GM13977 (cell line): ENCODE measurements around the gene CARNS1.

Source experiments
- DNase-seq: peaks from one replicate; pipeline ENCODE4 v3.0.0; 2012; ENCODE audit warnings: low spot score
- CTCF ChIP-seq: IDR thresholded peaks from 2 replicates; pipeline ENCODE4 v1.5.1; 2012; ENCODE audit warnings: mild to moderate bottlenecking, control low read depth; ENCODE audit not compliant: insufficient read depth; ENCODE audit errors: extremely low read depth, missing control alignments
- in situ Hi-C: fragments of 300-500 bp; cut with MboI; formaldehyde crosslinking; loops from one replicate; pipeline ENCODE4 v1.12.0; 2022; ENCODE audit warnings: low sequenced_read_pairs, low pct_unique_long_range_greater_than_20kb, mixed read lengths, inconsistent platforms; ENCODE audit not compliant: unreplicated experiment

The CARNS1 gene

GRCh38 chr11:67382276-67383136 is 33.0 kb upstream of the CARNS1 start:
- peak; percentile 95 for TF ChIP-seq CTCF
- peak; percentile 84 for DNase-seq
- in situ Hi-C loops, result loop anchor here (10.0 kb wide), 1 partner anchor 48 kb away; no protein-coding TSS in a partner anchor

- in situ Hi-C loops, result loop anchor here (10.0 kb wide), 1 partner anchor 50 kb away; no protein-coding TSS in a partner anchor
- TF ChIP-seq CTCF, result no peak
- DNase-seq, result no peak
These were observed 30.6 kb upstream of the CARNS1 start for GRCh38 chr11:67384851-67385366.

- no peak for TF ChIP-seq CTCF
- in situ Hi-C loops, result loop anchor here (10.0 kb wide), 1 partner anchor 52 kb away; no protein-coding TSS in a partner anchor
- no peak for DNase-seq
These were observed 28.4 kb upstream of the CARNS1 start for GRCh38 chr11:67387069-67387468.

- TF ChIP-seq CTCF, result no peak
- in situ Hi-C loops, result loop anchor here (10.0 kb wide), 1 partner anchor 53 kb away; no protein-coding TSS in a partner anchor
- no peak for DNase-seq
These were observed 28.0 kb upstream of the CARNS1 start for GRCh38 chr11:67387518-67387917.

GRCh38 chr11:67389477-67389876 is 26.0 kb upstream of the CARNS1 start:
- TF ChIP-seq CTCF, result peak; percentile 68
- peak; percentile 68 for DNase-seq
- in situ Hi-C loops, result loop anchor here (10.0 kb wide), 1 partner anchor 55 kb away; no protein-coding TSS in a partner anchor

- no peak for DNase-seq
- no peak for TF ChIP-seq CTCF
- in situ Hi-C loops, result no loop called here
These were observed 24.6 kb upstream of the CARNS1 start for GRCh38 chr11:67390947-67391303.
